ENCODE results near the gene RAB40A. TPM values are rescaled to one million over a fixed set of nuclear protein-coding genes. Genes with fewer than 3 reads are reported as not detected.

RAB40A gene
- total RNA-seq, 1 experiment from 2014 or later, result 1.0 TPM

- BruUV-seq (replicated peaks), result no TSS peak
- H3K9me2 ChIP-seq (ENCODE audit: insufficient read depth), result no peaks in the 10 kb centered on the region
- H3K4me1 ChIP-seq (replicated peaks; ENCODE audit: insufficient read depth), result 0 out of 2 replicates have a peak, but pooled peaks cover 10% of the 10 kb centered on the region
- no peaks in the 10 kb centered on the region for H3K9me3 ChIP-seq (ENCODE audit: insufficient read depth, low read depth)
- H3K79me2 ChIP-seq (ENCODE audit: low read depth), result no peaks in the 10 kb centered on the region
- no peak overlapping the region for H2AFZ ChIP-seq
- intact Hi-C loops (cut with micrococcal nuclease; ENCODE audit: unreplicated experiment), result no loop called here
- H3K4me3 ChIP-seq, result no peak overlapping the region
- no peaks in the 10 kb centered on the region for H3K36me3 ChIP-seq (ENCODE audit: low read depth)
- no peaks in the 10 kb centered on the region for H4K20me1 ChIP-seq (ENCODE audit: insufficient read depth)
- no peaks in the 10 kb centered on the region for H3K27me3 ChIP-seq (ENCODE audit: insufficient read depth, low read depth)
- H3F3A ChIP-seq (ENCODE audit: insufficient read depth, low read depth), result 0 out of 2 replicates have a peak, but pooled peaks cover 4% of the 10 kb centered on the region
- TF ChIP-seq CTCF (conservative IDR thresholded peaks at IDR 0.05), result no peak
- no peak for TF ChIP-seq EZH2 (IDR thresholded peaks at IDR 0.05; ENCODE audit: low read depth)
- no peak overlapping the region for H3K4me2 ChIP-seq
- peak in 1 of 2 experiments; percentile 75 for DNase-seq
- peak overlapping the region; percentile 44; the same call in 1 of the 2 replicates for H3K27ac ChIP-seq
- ChIA-PET CTCF (no interaction called here), POLR2A (ENCODE audit: unreplicated experiment) (no interaction called here)
These were observed 19.4 kb upstream of the RAB40A start for GRCh38 chrX:103538728-103539127.

- Histone ChIP-seq H3K9me3 (ENCODE audit: insufficient read depth, low read depth) (no peaks in the 10 kb centered on the region), H3K4me3 (no peak overlapping the region), H3K9me2 (ENCODE audit: insufficient read depth) (no peaks in the 10 kb centered on the region), H3F3A (ENCODE audit: insufficient read depth, low read depth) (0 out of 2 replicates have a peak, but pooled peaks cover 4% of the 10 kb centered on the region), H3K4me1 (replicated peaks; ENCODE audit: insufficient read depth) (0 out of 2 replicates have a peak, but pooled peaks cover 10% of the 10 kb centered on the region), H2AFZ (no peak overlapping the region), H3K27ac (peak overlapping the region; percentile 44; the same call in 1 of the 2 replicates), H3K79me2 (ENCODE audit: low read depth) (no peaks in the 10 kb centered on the region), H3K27me3 (ENCODE audit: insufficient read depth, low read depth) (no peaks in the 10 kb centered on the region), H3K36me3 (ENCODE audit: low read depth) (no peaks in the 10 kb centered on the region), H4K20me1 (ENCODE audit: insufficient read depth) (no peaks in the 10 kb centered on the region), H3K4me2 (no peak overlapping the region)
- ChIA-PET CTCF (no interaction called here), POLR2A (ENCODE audit: unreplicated experiment) (no interaction called here)
- intact Hi-C loops (cut with micrococcal nuclease; ENCODE audit: unreplicated experiment), result no loop called here
- TF ChIP-seq EZH2 (IDR thresholded peaks at IDR 0.05; ENCODE audit: low read depth) (no peak), CTCF (conservative IDR thresholded peaks at IDR 0.05) (no peak)
- DNase-seq, result no peak
- no TSS peak for BruUV-seq (replicated peaks)
These were observed 18.6 kb upstream of the RAB40A start for GRCh38 chrX:103537871-103538387.

GRCh38 chrX:103536732-103537131, 17.4 kb upstream of the RAB40A start:
- H4K20me1 ChIP-seq (ENCODE audit: insufficient read depth), result no peaks in the 10 kb centered on the region
- no peaks in the 10 kb centered on the region for H3K9me3 ChIP-seq (ENCODE audit: insufficient read depth, low read depth)
- no TSS peak for BruUV-seq (replicated peaks)
- H2AFZ ChIP-seq, result no peak overlapping the region
- ChIA-PET POLR2A (ENCODE audit: unreplicated experiment) (interaction anchor here (0.7 kb wide), 1 partner anchor 488 kb away, joined by 3 read pairs; no protein-coding TSS in a partner anchor), CTCF (no interaction called here)
- 0 out of 2 replicates have a peak, but pooled peaks cover 4% of the 10 kb centered on the region for H3F3A ChIP-seq (ENCODE audit: insufficient read depth, low read depth)
- no peak for DNase-seq
- H3K9me2 ChIP-seq (ENCODE audit: insufficient read depth), result no peaks in the 10 kb centered on the region
- no peaks in the 10 kb centered on the region for H3K27me3 ChIP-seq (ENCODE audit: insufficient read depth, low read depth)
- no peak overlapping the region for H3K27ac ChIP-seq
- H3K4me2 ChIP-seq, result no peak overlapping the region
- TF ChIP-seq CTCF (conservative IDR thresholded peaks at IDR 0.05), result no peak
- no peak for TF ChIP-seq EZH2 (IDR thresholded peaks at IDR 0.05; ENCODE audit: low read depth)
- 0 out of 2 replicates have a peak, but pooled peaks cover 10% of the 10 kb centered on the region for H3K4me1 ChIP-seq (replicated peaks; ENCODE audit: insufficient read depth)
- H3K36me3 ChIP-seq (ENCODE audit: low read depth), result no peaks in the 10 kb centered on the region
- H3K79me2 ChIP-seq (ENCODE audit: low read depth), result no peaks in the 10 kb centered on the region
- H3K4me3 ChIP-seq, result no peak overlapping the region
- intact Hi-C loops (cut with micrococcal nuclease; ENCODE audit: unreplicated experiment), result no loop called here

All from PC-9 (cell line).